ENCODE results near the gene XXYLT1.
"Not testable (repeated sequence)": the region's sequence is repeated elsewhere in the genome, so short reads cannot be mapped to it uniquely, and the experiment has no call there.

The XXYLT1 gene

DNA sequence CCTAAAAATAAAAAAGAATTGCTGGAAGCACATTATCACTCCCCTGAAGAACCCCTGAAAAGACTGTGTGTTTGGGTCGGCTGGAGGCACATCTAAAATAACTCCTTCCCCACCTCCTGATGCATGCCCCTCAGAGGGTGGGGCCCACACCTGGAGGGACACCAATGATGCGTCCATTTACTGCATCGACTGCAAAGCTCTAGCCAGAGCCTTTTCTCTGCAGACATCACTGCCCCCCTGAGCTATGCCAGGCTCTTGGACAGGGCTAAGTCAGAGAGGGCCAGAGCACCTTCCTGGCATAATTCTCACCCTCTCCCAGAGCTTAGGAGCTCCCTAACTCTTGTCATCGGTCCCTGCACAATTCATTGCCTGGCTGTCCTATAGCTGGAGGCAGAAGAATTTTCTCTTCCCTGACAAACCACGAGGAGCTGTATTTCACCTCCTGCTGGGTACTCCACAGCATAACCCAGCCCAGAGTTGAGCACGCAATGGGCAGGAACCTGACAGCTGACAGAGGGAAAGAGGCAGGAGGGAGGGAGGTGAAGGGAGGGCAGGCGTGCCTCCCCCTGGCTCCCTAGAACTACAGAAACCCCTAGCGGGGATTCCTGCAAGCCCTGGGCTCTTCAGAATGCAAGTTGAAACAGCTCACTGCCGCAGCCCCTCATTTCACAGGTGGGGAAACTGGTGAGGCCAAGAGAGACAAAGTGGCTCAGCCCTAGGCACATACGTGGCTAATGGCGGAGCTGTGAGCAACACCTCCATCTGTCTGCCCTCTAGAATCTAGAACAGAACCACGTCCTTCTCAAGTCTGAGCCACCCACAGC lies 46.6 kb downstream of the XXYLT1 start:
- no peak for DNase-seq

DNA sequence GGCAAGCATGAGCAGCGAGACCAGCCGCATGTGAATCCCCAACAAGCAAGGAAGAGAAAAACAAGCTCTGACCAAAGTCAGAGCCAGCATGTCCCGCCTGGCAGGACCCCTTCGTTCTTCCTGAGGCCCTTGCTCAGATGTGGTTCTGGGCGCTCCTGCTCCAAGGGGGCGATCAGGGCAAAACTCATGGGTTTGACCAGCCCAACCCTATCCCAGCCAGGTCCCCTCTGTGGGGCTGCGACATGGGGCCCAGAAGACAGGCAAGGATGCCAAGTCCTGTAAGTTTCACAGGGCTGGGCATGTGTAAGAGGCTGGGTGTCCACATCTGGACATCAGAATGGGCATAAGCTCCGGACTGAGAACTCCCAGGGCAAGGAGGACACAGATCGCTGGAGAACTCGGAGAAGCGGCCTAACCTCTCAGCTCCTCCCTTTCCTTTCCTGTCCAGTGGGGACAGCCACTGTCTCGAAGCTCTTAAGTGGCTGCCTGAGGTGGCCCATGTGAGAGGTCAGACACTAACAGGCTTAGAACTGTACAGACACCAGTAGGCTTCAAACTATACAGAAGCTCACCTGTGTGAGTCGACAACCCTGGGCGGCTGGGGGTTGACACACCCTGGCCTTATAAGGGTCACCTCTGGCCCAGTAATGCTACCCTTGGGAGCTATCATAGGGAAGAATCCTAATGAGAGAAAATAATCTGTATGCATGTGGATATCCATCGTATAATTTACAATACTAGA lies 48.9 kb downstream of the XXYLT1 start:
- no peak for DNase-seq

- DNase-seq, result no peak
Measured at GRCh38 chr3:195221015-195221853, 49.7 kb downstream of the XXYLT1 start.

- DNase-seq, result no peak
Measured at GRCh38 chr3:195219351-195220230, 51.4 kb downstream of the XXYLT1 start.

- not testable (repeated sequence) for DNase-seq
Measured at GRCh38 chr3:195218331-195218730, 52.6 kb downstream of the XXYLT1 start.

DNA sequence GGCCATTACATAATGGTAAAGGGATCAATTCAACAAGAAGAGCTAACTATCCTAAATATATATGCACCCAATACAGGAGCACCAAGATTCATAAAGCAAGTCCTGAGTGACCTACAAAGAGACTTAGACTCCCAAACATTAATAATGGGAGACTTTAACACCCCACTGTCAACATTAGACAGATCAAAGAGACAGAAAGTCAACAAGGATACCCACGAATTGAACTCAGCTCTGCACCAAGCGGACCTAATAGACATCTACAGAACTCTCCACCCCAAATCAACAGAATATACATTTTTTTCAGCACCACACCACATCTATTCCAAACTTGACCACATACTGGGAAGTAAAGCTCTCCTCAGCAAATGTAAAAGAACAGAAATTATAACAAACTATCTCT lies 55.4 kb downstream of the XXYLT1 start:
- DNase-seq, result not testable (repeated sequence)

DNA sequence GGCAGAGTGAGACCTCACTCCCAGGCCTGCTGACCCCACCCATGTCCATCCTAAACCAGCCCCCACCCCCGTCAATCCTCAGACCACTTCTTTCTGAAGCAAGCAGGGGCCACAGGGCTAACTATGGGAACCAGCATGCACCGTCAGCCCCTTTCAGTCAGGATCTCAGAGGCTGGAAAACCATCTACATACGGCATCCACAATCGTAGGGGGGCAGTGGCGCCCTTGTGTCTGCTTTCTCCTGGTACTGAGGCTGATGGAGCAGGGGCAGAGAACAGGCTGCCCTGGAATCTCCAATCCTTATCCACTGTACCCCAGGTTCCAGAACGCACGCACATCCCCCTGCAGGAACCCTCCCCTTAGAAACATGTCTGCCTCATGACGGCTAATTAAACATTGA lies 56.6 kb downstream of the XXYLT1 start:
- no peak for DNase-seq

DNA sequence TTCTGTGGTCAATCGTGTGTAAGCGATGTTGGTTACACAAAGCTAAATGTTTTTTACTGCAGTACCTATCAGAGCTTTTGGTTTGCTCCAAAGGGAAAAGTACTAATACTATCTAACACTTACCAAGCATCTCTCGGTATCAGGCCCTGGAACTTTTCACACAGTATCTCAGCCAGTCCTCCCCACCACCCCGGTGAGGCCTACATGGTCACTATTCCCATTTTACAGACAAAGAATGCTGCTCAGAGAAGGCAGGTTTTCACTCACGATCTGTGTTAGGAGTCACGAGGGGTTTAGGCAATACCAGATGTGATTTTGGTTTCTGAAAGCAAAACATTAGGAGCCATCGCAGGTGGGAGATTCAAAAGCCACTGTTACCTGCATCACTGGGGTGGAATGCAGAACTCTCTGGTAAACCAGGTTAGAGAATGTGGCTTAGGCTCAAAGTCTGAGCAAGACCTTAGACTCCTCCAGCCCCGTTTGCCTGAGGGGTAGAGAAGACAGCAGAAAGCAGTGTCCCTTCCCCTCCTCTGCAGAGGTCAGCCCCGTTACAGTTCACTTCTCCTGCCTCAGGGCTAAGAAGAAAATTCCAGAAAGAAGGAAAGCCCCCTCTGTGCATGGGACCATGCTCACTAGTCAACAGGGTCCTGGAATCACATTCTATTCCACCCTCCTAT lies 57.2 kb downstream of the XXYLT1 start:
- DNase-seq, result no peak

- DNase-seq, result no peak
Measured at GRCh38 chr3:195212749-195213375, 58.1 kb downstream of the XXYLT1 start.

DNA sequence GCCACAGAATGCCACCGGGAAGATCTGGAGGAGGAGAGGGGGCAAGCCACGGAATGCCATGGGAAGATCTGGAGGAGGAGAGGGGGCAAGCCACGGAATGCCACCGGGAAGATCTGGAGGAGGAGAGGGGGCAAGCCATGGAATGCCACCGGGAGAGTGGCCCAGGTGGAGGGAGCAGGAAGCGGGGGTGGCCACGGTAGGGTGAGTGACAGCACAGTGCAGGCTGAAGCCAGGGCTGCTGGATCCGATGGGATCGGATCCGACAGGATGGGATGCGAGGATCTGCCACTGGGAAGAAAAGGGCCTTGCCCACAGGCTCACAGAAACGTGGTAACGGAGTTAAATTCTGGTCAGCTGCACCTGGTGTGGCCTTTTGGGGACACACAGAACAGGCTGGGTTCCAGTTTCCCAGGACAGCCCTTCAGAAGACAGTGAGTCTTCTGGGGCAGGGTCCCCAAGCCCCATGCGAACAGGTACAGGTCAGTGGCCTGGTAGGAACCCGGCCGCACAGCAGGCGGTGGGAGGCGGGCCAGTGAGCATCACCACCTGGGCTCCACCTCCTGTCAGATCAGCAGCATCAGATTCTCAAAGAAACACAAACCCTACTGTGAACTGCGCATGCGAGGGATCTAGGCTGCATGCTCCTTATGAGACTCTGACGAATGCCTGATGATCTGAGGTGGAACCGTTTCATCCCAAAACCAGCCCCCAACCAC lies 58.8 kb downstream of the XXYLT1 start:
- DNase-seq, result no peak

DNA sequence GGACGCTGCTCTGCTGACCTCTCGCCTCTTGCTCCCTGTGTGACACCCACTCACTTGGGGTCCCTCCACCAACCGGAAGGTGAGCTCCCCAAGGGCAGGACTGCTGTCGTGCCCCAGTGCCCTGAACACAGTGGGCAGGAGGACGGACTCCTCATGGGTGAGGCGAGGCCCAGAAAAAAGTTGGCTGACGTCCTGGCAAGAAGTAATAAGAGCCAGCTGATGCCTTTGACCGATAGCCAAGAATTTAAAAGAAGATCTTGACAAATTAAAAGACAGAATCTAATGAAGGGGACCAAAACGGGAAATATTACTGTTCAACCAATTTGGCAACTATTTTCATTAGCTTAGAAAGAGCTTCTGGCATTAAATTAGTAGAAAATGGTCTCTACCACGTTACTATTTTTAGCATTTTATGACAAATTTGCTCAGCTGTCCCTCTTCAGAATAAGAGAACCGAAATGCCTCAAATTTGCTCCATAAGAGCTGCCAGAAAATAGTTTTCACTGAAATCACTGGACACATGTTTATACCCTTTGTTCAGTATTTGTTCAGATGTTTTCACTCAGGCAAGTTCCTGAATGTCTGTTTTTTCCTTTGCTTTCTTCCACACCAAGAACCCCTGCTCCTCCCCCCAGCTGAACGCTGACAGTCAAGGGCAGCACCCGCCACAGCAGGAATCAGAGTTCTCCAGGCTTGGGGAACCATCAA lies 60.5 kb downstream of the XXYLT1 start:
- DNase-seq, result no peak

GRCh38 chr3:195209847-195210265 lies 61.1 kb downstream of the XXYLT1 start:
- no peak for DNase-seq

GRCh38 chr3:195209083-195209846 lies 61.7 kb downstream of the XXYLT1 start:
- no peak for DNase-seq

DNA sequence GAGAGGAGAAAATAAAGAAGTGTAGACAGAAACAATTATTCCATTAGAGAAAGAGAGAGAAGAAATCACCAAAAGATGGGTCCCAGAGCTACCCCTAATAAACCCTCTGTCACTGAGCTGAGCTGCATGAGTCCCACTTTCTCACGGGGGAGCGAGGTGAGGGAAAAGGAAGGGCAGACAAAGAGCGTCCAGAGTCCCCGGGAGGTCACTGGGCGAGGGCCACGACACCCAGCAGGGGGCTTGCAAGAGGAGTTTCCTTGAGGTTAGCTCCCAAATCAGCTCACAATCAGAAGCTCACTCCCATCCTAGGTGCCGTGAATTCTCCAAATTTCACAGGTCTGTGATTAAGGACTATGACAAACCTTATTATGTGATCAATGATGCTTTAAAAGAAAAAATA lies 62.3 kb downstream of the XXYLT1 start:
- DNase-seq, result no peak

GRCh38 chr3:195208183-195208582 lies 62.8 kb downstream of the XXYLT1 start:
- no peak for DNase-seq

DNA sequence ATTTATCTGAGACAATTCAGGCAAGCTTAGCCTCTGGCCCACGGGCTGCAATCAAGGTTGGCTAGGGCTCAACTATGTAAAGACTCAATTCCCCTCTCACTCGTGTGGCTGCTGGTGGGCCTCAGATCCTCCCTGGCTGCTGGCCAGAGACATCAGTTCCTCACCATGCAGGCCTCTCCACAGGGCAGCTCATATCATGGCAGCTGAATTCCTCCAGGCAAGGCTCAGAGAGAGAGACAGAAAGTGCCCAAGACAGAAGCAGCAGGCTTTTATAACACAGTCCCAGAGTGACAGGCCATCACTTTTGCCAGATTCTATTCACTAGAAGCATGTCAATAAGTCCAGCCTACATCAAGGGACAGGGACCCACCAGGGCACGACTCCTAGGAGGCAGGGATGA lies 63.2 kb downstream of the XXYLT1 start:
- DNase-seq, result no peak

DNA sequence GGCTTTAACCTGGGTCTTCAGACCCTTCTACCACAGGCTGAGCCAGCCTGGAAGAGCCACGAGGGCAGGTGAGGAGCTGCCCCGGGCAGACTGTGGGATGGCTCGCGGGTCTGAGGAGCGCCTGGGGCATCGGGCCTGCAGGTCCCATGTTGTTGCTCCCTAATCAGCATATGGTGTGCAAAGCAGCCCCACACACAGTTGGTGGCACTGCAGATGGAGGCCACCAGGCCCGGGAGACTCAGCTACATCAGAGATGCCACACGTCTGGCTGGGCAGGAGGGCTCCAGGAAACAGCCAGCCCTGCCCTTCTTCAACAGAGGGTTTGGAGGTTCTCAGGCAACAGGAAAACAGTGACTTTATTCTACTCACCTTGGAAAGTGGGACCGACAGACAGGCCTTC lies 63.9 kb downstream of the XXYLT1 start:
- no peak for DNase-seq

GRCh38 chr3:195204360-195205163 lies 66.4 kb downstream of the XXYLT1 start:
- DNase-seq, result no peak

All from NCI-H510A (cell line).